ENCODE data around the gene MYCT1. TPM values are rescaled to one million over a fixed set of nuclear protein-coding genes. Genes with fewer than 3 reads are reported as not detected.

The MYCT1 gene
- total RNA-seq, 1 experiment from 2014 or later, result 0.17 TPM

GRCh38 chr6:152695372-152696045, 2.2 kb upstream of the MYCT1 start:
- Histone ChIP-seq H3K79me1 (ENCODE audit: insufficient read depth, low read depth, low read length, poor library complexity, severe bottlenecking) (no peaks in the 10 kb centered on the region), H2AK5ac (ENCODE audit: insufficient read length, low read length) (no peak overlapping the region), H2BK120ac (ENCODE audit: low read depth, low read length, poor library complexity, severe bottlenecking) (no peak overlapping the region), H3K27me3 (ENCODE audit: insufficient read depth, low read length) (no peaks in the 10 kb centered on the region), H3K23me2 (ENCODE audit: insufficient read length, low read depth, low read length, poor library complexity, severe bottlenecking) (no peaks in the 10 kb centered on the region), H3T11ph (ENCODE audit: low read length) (no peak overlapping the region), H3K23ac (ENCODE audit: insufficient read length, low read depth, low read length) (no peak overlapping the region), H2BK20ac (ENCODE audit: low read depth, low read length, poor library complexity, severe bottlenecking) (no peak overlapping the region), H3K56ac (ENCODE audit: insufficient read length, low read depth, low read length) (no peak overlapping the region), H3K4ac (ENCODE audit: low read depth, low read length) (no peak overlapping the region), H4K20me1 (ENCODE audit: control insufficient read depth, insufficient read depth, insufficient read length) (no peaks in the 10 kb centered on the region), H4K8ac (replicated peaks; ENCODE audit: insufficient read length, low read depth, low read length) (no peak overlapping the region), H3K18ac (ENCODE audit: insufficient read length, low read depth, low read length) (no peak overlapping the region), H3K27ac (ENCODE audit: insufficient read length, low read depth, low read length) (no peak overlapping the region), H3K9me3 (ENCODE audit: control insufficient read depth, low read depth, low read length) (no peaks in the 10 kb centered on the region), H2BK5ac (ENCODE audit: insufficient read length, low read length) (no peak overlapping the region), H2AFZ (ENCODE audit: low read length) (no peak overlapping the region), H3K79me2 (ENCODE audit: insufficient read depth, low read length) (no peaks in the 10 kb centered on the region), H2BK12ac (ENCODE audit: insufficient read length, low read depth, low read length) (no peak overlapping the region), H4K91ac (ENCODE audit: insufficient read length, low read depth, low read length) (no peak overlapping the region), H2BK15ac (ENCODE audit: low read depth, low read length) (no peak overlapping the region), H3K9ac (ENCODE audit: extremely low read depth, insufficient read length, low read length) (no peak overlapping the region), H4K5ac (ENCODE audit: insufficient read length, low read depth, low read length) (no peak overlapping the region), H3K14ac (ENCODE audit: insufficient read depth, low read length) (no peak overlapping the region), H3K4me1 (ENCODE audit: insufficient read depth, low read length) (no peaks in the 10 kb centered on the region), H3K4me2 (ENCODE audit: insufficient read depth, insufficient read length, low read length) (no peak overlapping the region)
- Mint-ChIP-seq H3K4me3 (no peak overlapping the region), H3K4me1 (peaks cover 0 to under 1% of the 10 kb centered on the region in 2 experiments; a peak in 1 of 4 replicates), H3K9me3 (no peaks in the 10 kb centered on the region), H3K36me3 (ENCODE audit: insufficient read depth in 1 of 3, low read depth in 3 of 3) (no peaks in the 10 kb centered on the region), H3K27me3 (ENCODE audit: low read depth) (no peaks in the 10 kb centered on the region), H3K27ac (no peak overlapping the region)
- no peak for DNase-seq
- TF ChIP-seq CTCF (conservative IDR thresholded peaks at IDR 0.05), result no peak
- WGBS (ENCODE audit: extremely low coverage, insufficient read length, low lambda C conversion rate), result no CpG with 5 or more reads among the region's 3 CpGs
